AG08395 (cell line): ENCODE data around the gene LEAP2.
"Not testable (repeated sequence)": the region's sequence is repeated elsewhere in the genome, so short reads cannot be mapped to it uniquely, and the experiment has no call there.

ENCODE experiments used
- DNase-seq: peaks from one replicate; pipeline ENCODE4 v3.0.0; 2012; ENCODE audit warnings: mixed read lengths, low spot score

The LEAP2 gene

DNA sequence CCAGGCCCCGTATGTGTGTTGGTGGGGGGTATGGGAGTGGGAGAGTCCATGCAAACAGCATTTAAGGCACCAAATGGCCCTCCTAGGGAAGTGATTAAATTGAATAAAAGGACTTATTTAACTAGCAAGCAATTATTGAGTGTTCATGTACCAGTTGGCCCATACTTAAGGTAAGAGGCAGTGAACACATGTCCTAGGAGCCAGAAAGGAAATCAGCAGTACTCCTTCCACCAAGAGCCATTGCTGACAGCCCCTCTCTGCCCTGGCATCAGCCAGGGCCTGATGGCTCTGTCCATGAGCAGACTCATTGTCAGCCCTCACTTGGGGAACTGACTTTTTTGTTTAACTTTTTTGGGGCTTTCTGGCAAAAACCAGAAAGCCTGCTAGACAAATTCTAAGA is 32.6 kb upstream of the LEAP2 start:
- DNase-seq, result no peak

DNA sequence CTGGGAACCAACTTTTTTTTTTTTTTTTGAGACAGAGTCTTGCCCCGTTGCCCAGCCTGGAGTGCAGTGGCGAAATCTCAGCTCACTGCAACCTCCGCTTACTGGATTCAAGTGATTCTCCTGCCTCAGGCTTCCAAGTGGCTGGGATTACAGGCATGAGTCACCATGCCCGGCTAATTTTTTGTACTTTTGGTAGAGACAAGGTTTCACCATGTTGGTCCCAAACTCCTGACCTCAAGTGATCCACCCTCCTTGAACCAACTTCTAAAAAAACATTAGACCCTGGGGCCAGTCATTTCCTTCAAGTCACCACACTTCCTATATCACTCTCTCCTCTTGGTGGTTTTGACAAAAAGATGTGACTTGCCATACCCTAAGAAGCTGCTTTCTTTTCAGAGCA is 32.2 kb upstream of the LEAP2 start:
- no peak for DNase-seq

DNA sequence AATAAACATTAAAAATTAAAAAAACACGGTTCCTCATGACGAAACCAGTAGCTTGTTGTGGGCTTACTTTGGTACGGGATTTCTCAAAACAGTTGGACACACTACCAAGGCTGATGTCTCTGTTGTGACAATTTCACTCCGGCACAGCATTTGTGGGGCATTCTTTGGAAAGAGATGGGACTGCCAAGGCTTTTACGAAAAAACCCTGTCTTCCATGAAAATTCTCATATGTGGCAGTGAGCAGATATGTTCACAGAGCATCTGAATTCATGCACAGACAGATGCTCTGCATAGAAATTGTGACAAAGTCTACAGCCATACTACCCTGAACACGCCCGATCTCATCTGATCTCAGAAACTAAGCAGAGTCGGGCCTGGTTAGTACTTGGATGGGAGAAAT is 25.2 kb upstream of the LEAP2 start:
- no peak for DNase-seq

DNA sequence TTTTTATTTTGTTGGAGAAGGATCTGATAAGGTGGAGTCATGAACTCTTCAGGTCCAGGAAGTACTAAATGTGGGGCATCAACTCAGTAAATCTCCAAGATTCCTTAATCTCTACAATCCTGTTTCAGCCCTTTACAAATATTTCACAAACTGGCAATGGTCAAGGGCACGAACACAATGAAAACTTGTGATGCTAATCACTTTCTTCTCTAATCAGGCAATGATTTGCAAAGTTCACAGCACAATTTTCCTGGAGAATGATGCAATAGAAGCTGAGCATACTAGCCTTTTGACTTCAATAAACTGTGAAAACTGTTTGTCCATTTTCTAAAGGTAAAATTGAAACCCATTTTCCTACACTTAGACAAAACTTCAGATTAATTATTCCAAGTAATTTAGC is 24.1 kb upstream of the LEAP2 start:
- no peak for DNase-seq

DNA sequence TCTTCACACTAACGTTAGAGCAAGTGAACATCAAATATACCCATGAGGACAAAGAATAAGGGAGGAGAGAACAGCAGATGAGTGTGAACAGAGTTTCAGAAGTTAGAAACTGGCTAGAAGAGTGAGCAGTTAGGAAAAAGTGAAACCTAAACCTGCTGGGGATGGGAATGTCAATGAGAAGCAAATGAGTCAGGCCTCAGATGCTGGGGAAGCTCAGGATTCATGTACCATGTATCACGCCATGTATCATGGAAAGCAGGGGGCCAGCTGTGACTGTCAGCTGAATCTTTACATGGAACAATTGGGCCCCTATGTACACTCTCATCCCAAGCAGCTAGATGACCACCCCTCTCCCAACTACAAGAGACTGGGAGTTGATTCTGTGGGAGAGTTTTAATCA is 23.4 kb upstream of the LEAP2 start:
- peak; percentile 50 for DNase-seq

DNA sequence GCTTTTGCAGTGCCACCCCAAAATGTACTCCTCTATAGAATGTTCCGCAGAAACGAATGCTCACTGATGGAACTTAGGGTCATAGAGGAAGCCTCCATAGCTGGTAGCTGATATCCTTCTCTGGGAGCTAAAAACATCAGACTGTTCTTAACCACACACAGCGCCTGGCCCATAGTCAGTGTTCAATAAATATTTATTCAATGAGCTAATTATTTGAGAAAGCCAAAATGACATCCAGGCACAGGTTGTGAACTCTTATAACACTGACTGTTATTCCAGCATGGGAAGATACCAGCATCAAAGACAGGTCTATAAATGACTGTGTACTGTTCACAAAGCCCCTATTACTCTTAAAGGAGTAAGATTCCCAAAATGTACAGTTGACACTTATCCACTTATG is 20.1 kb upstream of the LEAP2 start:
- no peak for DNase-seq

DNA sequence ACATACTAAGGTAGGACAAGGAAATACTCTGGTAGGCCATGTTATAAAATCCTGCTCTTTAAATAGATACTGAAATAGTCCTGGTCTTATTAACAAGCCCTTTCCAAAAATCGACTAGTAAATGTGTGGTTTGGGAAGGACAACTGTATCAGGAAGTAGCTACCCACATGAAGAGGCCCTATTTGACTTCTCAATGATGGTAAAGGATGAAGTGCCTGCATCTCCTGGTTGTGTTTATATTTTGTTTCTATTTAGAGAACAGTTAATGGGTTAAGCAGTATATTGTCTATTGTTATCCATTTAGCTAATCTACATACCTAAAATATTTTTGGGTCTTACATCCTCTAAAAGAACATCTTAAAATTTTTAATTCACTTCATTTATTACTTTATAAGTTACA is 19.7 kb upstream of the LEAP2 start:
- DNase-seq, result no peak

DNA sequence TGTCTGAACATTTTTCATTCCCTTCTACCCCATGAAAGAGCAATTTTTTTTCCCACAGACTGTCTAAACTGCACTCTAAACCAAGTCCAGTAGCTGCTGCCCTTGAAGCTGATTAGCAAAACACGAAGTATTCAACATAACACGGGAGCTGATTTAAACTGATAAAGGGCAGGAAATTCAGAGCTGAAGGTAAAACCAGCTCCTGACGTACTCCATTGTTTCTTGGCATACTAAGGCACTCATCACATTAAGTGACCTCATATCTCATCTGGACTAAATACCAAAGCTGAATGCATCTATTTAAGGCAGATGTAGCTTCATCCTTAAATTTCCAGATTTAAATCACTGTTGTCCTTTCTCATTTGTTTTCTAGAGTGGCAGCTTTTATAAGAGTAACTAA is 19.2 kb upstream of the LEAP2 start:
- DNase-seq, result no peak

GRCh38 chr5:132854992-132855391 is 18.5 kb upstream of the LEAP2 start:
- not testable (repeated sequence) for DNase-seq

DNA sequence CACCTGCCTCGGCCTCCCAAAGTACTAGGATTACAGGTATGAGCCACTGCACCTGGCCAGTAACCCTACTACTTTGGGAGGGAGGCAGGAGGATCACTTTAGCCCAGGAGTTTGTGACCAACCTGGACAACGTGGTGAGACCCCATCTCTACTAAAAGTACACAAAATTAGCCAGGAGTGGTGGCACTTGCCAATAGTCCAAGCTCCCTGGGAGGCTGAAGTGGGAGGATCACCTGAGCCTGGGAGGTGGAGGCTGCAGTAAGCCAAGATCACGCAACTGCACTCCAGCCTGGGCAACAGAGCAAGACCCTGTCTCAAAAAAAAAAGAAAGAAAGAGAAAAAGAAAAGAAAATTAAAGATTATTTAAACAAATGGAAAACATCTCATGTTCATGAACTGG is 17.5 kb upstream of the LEAP2 start:
- DNase-seq, result no peak

- DNase-seq, result no peak
These were observed 13.5 kb upstream of the LEAP2 start for GRCh38 chr5:132859889-132860437.

DNA sequence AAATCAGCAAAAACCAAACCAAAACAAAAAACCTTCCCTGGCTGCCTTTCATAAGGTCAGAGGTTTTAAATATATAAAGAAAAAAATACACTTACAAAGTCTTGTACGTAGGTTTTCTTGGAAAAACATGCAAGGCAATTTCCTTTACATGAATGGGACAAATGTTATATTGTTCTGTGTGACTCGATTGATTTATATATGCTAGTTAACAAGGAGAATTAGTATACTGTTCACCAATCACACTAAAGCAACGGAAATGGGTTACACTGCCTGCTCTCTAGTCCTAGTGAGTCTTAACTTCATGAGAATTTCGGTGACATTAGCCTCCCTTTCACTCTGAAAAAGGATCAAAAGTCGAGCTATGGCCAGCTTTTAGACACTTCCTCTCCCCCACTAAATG is 12.7 kb upstream of the LEAP2 start:
- DNase-seq, result no peak

DNA sequence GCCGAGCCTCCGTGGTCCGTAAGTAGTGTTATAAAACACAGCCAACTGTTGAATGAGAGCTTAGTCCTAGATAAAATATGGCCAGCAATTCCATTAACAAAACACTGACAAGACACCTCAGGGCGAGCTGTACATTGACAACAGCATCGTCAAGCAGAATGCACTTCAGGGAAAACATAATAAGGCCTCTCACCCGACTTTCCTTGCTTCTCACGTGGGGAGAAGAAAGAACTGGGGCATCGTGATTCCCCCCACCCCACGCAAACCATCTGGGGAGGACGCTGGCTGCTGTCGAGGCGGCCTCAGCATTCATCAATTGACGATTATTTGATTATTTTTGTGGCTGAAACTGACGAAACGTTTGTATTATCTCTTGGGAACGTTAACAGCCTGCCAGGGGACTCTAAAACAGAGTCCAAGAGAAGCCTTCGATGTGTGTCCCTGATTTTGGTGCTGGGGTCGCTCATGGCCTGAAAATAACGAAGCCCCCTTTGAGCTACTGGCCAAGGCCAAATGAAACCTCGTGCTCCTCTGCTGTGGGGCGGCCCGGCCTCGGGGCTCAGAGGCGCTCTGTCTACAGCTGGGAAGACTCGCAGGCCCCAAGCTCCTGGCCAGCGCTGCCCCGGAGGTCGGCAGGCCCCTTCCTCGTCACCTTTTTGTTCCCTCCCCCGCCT is 7.7 kb upstream of the LEAP2 start:
- no peak for DNase-seq

DNA sequence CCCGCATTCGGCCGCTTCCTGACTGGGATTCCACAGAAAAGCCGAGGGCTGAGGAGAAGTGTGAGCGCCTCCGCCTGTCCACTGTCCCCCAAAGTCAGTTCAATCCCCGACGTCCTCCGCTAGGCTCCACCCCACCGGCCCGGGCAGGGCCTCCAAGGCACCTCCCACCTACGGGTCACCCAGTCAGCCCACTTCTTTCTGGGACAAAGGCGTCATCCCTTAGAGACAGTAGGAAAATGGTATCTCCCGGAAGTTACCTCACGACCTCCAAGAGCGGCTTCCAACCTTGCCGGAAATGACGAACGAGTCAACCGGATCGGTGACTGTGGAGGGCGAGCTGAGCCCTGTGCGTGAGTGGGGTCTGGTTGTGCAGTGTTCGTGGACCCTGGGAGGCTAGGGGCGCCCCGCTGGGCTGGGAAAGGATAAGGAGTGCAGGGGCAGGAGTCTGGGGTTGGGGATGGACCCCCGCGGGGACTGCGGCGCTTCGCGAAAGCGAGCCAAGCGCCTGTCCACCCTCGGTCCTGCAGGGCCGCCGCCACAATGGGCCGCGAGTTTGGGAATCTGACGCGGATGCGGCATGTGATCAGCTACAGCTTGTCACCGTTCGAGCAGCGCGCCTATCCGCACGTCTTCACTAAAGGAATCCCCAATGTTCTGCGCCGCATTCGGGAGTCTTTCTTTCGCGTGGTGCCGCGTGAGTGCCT is 7.0 kb upstream of the LEAP2 start, which contains the start of the genes GDF9 and UQCRQ:
GDF9 (minus strand) TSS at position 128 of the 704 bp plus-strand sequence. CDS start 1,936 bp downstream, outside the sequence.
UQCRQ (plus strand) TSS at position 301 of the 704 bp plus-strand sequence; CDS start at position 541, 240 bp downstream.
- peak; percentile 99 for DNase-seq

- no peak for DNase-seq
These were observed 6.4 kb upstream of the LEAP2 start for GRCh38 chr5:132867046-132867451.

DNA sequence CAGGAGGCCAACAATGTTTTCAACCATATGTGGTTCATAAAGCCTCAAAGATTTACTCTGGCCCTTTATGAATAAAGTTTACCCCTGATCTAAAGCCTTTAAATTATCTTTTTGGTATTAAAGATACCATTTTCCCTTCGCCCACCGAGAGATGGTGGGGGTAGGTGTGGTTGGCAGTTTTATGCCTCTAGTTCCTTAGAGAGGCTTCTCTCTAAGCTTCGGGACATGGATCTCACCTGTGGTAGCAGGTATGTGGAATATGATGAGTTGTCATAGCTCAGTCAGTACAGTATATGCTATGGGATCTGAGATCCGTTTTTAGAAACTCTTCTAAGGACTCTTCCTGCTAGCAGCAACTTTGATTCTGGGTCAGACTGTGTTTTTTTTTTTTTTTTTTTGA is 4.7 kb upstream of the LEAP2 start:
- DNase-seq, result no peak

- DNase-seq, result no peak
These were observed 2.7 kb upstream of the LEAP2 start for GRCh38 chr5:132870801-132871200.

GRCh38 chr5:132871459-132872284 is 1.8 kb upstream of the LEAP2 start:
- DNase-seq, result no peak

DNA sequence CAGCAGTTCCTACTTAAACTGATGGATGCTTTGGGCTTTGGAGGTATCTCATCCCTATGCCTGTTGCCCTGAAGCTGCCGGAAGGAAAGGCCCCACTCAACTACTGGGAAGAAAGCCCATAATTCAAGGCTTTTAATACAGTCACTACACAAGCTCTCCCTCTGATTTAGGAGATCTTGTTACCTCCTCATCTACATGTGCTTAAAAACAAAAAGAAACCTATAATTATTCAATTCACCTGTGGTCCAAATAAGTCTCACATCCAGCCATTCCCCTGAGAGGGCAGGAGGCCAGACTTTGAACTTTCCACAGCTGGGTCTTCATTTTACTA is 715 bp upstream of the LEAP2 start:
- DNase-seq, result no peak

DNA sequence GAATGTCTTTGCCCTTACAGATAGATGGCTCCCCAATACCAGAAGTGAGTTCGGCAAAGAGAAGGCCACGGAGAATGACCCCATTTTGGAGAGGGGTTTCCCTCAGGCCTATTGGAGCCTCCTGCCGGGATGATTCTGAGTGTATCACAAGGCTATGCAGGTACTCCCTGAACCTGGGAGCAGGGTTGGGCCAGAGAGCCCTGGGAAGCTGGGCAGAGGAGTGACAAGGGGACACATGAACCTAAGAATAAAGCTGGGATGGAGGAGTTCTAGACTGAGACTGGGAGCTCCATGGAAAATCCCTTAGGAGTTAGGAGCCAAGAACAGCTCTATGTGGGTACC is 433 bp downstream of the LEAP2 start:
- DNase-seq, result no peak

DNA sequence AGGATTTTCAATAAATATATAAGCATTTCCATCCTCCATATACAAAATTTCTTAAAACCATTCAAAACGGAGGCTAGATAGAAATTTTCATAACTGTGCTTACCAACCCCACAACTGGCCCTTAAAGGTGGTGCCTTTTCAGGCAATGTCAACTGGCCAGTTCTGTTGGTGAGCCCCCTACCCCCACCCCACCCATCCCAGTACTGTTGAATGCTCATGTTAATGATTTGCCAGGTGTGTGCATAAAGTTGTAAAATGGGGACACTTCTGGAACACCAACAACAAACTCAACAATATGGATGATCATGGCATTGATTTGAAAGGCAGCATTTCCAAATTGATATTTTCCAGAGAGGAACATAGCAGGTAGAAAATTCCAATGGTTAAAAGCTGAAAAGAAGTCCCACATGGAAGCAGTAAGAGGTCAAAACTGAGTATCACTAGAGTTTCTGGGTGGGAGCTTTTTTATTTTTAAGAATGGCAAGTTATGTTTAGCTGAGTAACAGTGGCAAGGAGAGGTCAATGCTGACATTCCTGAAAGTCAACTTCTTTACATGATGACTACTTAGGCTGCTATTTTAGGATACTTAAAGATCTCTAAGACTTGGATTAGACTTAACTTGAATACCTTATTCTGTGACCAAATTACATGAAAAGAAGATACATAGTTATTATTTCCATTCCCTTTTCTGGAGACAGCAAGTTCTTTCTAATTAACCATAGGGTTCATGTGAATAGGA is 2.7 kb downstream of the LEAP2 start:
- peak; percentile 20 for DNase-seq

GRCh38 chr5:132877466-132877865 is 4.0 kb downstream of the LEAP2 start:
- DNase-seq, result no peak
